Renal cortex interstitium (tissue), 11 donors: Measurements from ENCODE around the gene NNAT. TPM values are rescaled to one million over a fixed set of nuclear protein-coding genes. Genes with fewer than 3 reads are reported as not detected.

Source experiments
- DNase-seq, 11 donors: peaks; one replicate each; pipeline ENCODE4 v3.0.0-alpha.2; 2013; ENCODE audit warnings: low read depth in 9 of 11, low spot score in 4 of 11; ENCODE audit errors: extremely low read depth in 1 of 11
- polyA plus RNA-seq, 3 donors: library from polyadenylated mRNA; unstranded; fragments of 120-200 nt; gene quantifications; one replicate each; pipeline ENCODE4 v1.2.1, GENCODE V29; 2013; ENCODE audit not compliant: insufficient read length in 3 of 3

Gene NNAT
- polyA plus RNA-seq, 3 donors: 94.7 to 129 (median 96.8) TPM

GRCh38 chr20:37516811-37517750 is 4.0 kb upstream of the NNAT start:
- DNase-seq: peak in 1 of 11 donors; percentile 38

DNA sequence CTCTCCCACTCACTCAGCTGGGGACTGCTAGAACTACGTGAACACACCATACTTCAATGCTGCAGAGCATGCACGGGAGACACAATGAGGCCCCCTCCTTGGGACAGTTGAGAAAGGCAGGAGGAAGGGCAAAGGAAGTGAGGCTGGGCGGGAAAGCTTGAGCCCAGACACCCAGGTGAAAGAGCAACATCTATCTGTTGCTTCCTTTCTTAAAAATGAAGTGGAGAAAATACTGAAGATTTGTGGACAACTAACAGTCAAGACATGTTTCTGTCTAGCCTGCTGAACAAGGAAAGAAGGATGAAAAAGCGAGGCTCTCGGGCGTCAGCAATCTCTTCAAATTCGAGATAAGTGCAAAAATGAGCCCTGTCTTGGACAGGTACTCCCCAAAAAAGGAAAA is 3.0 kb upstream of the NNAT start:
- no peak for DNase-seq

- no peak for DNase-seq
Observed at GRCh38 chr20:37518606-37519507, 2.2 kb upstream of the NNAT start.

GRCh38 chr20:37519508-37520418 is 1.3 kb upstream of the NNAT start:
- DNase-seq: no peak

DNA sequence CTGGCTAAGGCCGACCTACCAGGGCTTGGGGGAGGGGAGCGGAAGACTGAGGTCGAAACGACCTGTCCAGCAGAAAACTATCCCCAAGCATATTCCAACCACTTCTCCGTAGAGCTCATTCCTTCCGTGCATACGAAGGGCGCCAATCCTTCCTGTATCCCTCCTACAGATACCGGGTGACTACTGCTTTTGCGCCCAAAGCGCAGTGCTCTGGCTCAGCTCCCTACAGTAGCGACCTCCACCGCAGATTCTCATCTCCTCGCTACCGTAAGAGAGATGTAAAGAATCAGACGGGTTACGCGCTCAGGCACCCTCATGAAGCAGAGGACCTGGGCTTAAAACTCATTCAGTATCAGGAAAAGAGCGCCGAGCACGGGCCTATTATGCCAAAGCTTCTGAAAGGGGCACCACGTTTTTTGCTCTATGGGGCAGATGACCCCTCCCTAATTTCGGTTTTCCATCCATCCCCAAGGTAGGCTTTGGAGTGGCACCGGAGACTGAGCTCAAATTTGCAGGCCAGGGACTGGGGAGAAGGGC is 563 bp upstream of the NNAT start:
- DNase-seq: no peak

DNA sequence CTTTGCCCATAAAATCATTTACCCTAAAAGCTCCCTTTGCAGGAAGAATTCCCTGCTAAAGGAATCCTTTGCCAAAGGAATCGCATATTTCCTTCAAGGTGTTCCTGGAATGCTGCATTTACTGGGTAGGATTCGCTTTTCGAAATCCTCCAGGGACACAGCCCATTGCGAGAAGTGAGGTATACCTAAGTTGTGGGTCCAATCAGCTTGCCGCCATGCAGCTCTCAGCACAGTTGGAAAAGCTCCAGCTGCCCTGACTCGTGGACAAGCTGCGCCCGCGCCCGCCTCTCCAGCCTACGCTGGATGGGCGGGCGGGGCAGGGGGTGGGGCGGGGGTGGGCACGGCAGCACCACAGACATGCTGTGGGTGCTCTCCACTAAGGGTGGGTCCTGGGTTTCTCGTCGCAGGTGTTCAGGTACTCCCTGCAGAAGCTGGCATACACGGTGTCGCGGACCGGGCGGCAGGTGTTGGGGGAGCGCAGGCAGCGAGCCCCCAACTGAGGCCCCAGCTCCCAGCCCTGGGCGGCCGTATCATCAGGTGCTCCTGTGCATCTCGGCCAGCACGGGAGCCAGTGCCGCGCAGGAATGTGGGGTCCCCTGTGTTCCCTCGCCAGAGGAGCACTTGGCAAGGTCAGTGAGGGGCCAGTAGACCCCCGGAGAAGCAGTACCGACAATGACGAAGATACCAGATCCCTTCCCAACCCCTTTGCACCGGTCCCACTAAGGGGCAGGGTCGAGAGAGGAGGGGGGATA is 1.4 kb downstream of the NNAT start:
- no peak for DNase-seq

DNA sequence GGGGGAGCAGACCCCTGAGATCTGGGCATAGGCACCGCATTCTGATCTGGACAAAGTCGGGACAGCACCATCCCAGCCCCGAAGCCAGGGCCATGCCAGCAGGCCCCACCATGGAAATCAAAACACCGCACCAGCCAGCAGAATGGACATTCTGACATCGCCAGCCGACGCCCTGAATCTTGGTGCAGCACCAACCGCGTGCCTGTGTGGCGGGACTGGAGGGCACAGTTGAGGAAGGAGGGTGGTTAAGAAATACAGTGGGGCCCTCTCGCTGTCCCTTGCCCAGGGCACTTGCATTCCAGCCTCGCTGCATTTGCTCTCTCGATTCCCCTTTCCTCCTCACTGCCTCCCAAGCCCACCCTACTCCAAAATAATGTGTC is 2.0 kb downstream of the NNAT start:
- no peak for DNase-seq

DNA sequence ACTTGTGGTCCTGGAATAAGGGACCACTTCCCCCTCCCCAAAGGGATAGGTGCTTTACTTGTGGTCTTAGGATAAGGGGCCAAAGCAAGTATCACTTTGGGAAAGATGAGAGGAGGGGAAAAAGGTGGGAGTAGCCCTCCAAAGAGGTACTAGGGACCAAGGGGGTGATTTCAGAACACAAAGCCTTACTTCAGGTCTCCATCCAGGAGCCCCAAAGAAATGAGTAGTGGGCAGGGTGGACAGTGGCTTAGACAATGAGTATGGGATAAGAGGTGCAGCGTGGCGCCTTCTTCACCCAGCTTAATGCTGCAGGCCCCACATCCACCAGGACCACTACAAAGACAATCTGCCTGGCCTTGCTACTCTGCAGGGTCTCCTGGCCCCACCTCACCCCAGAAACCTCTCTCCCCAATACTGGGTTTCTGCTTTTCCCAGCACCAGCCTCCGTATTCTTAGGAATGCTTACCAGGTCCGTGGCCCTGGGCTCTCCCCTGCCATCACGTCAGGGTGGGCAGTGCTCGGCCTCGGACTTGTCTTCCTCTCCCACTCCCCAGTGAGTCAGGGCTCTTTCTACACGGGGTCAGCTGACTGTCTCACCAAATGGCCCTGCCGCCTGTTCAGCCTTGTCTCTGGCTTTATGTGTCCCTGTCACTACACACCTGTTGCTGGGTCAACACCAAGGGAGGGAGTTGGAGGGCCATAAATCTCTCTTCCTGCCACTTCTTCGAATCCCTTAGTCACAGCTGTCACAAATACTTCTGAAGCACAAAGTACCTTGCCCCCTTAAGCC is 3.1 kb downstream of the NNAT start:
- DNase-seq: no peak

- DNase-seq: no peak
Observed at GRCh38 chr20:37524859-37525708, 4.0 kb downstream of the NNAT start.

DNA sequence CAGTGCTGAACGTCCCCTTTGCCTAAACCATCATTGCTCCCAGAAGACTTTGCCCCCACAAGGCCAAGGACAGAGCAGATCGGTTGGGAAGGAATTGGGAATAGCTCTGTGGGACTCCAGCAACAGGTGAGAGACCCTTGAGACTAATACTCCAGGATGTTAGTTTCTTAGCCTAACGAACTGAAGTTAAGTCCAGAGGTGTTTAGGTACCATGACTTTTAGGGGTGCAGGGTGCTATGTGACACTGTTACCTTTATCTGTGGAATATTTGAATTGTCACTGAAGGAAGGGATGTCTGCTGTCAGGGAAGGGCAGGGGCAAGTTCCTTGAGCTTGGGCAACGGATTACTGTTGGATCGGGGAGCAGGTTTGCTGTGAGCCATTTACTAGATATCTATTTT is 4.8 kb downstream of the NNAT start:
- no peak for DNase-seq

GRCh38 chr20:37526238-37526838 is 5.3 kb downstream of the NNAT start:
- DNase-seq: no peak

DNA sequence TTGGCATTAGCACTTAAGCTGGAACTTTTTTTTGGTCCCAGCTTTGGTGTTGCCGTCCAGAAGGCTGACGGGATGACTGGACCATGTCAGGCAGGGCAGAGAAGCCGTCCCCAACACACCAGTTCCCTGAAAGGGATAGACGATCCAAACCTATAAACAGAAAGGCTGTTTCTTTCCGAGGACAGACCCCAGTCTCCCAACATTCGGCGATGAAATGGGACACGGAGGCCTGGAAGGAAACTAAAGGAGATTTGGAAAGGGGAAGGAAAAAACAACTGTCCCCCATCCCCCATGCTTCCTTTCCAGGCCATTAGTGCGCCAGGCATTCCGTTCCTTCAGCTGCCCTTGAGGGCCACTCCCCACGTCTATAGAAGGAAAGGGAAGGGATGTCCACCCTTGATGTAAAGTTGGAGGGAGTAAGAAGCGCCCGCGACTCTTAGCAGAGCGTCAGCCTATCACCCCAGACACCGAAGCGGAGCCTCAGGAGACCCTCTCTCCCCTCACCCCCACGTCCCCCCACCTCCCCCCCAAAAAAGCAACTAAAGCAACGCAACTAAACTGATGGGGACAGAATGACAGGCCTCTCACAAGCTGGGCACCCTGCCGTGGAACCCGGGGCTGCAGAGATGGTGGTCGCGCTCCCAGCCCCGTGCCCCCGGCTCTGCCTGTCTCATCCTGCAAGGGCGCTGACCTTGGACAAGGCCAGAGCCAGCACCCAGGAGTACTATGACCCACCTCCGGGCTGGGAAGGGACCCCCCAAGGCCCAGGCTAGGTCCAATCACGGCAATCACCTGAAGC is 6.0 kb downstream of the NNAT start:
- DNase-seq: no peak

- peak in 9 of 11 donors; percentile 78 to 95 (median 87) for DNase-seq
Observed at GRCh38 chr20:37527638-37528445, 6.8 kb downstream of the NNAT start, which contains the start of gene BLCAP. Gene BLCAP (minus strand): TSS chr20:37527876. CDS start chr20:37519174, 8,702 bp downstream.

GRCh38 chr20:37528446-37529213 is 7.6 kb downstream of the NNAT start:
- no peak for DNase-seq
